ENCODE results near the gene BTN3A1. TPM values are rescaled to one million over a fixed set of nuclear protein-coding genes. Genes with fewer than 3 reads are reported as not detected.

BTN3A1 gene
- total and polyA plus RNA-seq, 2 of the 13 experiments (the other 11 are each of a cell fraction or from before 2014, with no cell fraction given): 13.3 to 14.0 TPM

DNA sequence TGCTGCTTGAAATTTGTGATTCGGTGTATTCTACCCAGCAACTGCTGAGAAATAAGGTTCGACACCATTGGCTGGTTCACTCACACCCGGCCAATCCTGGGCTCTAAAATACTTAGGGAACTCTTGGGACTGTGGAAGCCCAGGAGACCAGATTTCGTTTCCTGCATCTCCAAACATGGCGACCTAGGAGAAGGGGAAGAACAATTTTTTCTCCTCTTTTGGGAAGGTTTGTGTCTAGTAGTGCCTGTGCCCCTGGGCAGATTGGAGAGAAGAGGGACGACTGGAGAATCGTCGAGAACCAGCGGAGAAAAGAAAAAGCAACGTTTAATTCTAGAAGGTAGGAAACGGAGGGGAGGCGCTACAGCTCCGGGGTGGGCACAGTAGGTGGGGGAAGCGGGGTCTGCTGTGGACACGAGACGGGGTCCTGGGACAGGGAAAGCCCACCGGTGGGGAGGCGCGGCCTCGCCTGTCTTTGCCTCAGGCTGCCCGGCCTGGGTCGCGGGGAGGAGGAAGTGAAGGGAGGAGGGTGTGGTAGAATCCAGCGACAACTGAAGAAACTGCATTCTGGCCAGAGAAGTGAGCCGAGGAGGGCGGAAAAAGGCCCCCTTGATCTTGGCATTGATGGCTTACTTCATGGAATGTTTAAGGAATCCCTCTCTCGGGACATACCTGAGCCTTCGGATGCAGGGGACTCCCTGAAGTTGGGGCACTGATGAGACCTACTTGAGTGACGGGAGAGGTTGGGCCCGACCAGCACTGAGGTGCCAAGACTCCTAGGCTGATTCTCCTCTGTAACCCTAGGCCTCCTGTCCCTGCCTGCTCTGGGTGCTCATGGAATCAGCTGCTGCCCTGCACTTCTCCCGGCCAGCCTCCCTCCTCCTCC lies 56.0 kb downstream of the BTN3A1 start, which contains the start of gene BTN2A1 (continued):
- TF ChIP-seq, protein P1, sequence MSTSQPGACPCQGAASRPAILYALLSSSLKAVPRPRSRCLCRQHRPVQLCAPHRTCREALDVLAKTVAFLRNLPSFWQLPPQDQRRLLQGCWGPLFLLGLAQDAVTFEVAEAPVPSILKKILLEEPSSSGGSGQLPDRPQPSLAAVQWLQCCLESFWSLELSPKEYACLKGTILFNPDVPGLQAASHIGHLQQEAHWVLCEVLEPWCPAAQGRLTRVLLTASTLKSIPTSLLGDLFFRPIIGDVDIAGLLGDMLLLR (CRISPR knock-in tag; IDR thresholded peaks at IDR 0.05): no peak
- TF ChIP-seq ZNF446 (CRISPR knock-in tag; IDR thresholded peaks at IDR 0.05) (no peak), SMAD3 (CRISPR knock-in tag; IDR thresholded peaks at IDR 0.05) (no peak), KLF12 (CRISPR knock-in tag; IDR thresholded peaks at IDR 0.05; ENCODE audit: borderline replicate concordance) (0 out of 2 replicates have a peak, but pooled peaks have one; percentile 19), ZNF160 (CRISPR knock-in tag; IDR thresholded peaks at IDR 0.05) (no peak), IKZF4 (CRISPR knock-in tag; IDR thresholded peaks at IDR 0.05; ENCODE audit: borderline replicate concordance, low read depth, not compliant biosample characterization) (no peak), ZNF619 (CRISPR knock-in tag; IDR thresholded peaks at IDR 0.05) (0 out of 2 replicates have a peak, but pooled peaks have one; percentile 52), ZNF430 (CRISPR knock-in tag; IDR thresholded peaks at IDR 0.05) (no peak), ZNF713 (CRISPR knock-in tag; IDR thresholded peaks at IDR 0.05) (no peak), SPEN (CRISPR knock-in tag; IDR thresholded peaks at IDR 0.05; ENCODE audit: low read depth) (0 out of 2 replicates have a peak, but pooled peaks have one; percentile 39), SOX5 (CRISPR knock-in tag; IDR thresholded peaks at IDR 0.05; ENCODE audit: borderline replicate concordance) (no peak), ADNP (CRISPR knock-in tag; IDR thresholded peaks at IDR 0.05) (no peak), MYC (CRISPR knock-in tag; IDR thresholded peaks at IDR 0.05; ENCODE audit: borderline replicate concordance) (0 out of 2 replicates have a peak, but pooled peaks have one; percentile 46), ZNF558 (CRISPR knock-in tag; IDR thresholded peaks at IDR 0.05; ENCODE audit: borderline replicate concordance) (no peak), ZNF790 (CRISPR knock-in tag; IDR thresholded peaks at IDR 0.05; ENCODE audit: borderline replicate concordance) (no peak), FOXA1 (IDR thresholded peaks at IDR 0.05) (no peak), FOXA1 (CRISPR knock-in tag; IDR thresholded peaks at IDR 0.05) (no peak), SYNCRIP (IDR thresholded peaks at IDR 0.05; ENCODE audit: insufficient read depth, low read depth, low read length) (no peak), NKX3-1 (CRISPR knock-in tag; IDR thresholded peaks at IDR 0.05) (0 out of 2 replicates have a peak, but pooled peaks have one; percentile 28)
- TF ChIP-seq, protein P2, sequence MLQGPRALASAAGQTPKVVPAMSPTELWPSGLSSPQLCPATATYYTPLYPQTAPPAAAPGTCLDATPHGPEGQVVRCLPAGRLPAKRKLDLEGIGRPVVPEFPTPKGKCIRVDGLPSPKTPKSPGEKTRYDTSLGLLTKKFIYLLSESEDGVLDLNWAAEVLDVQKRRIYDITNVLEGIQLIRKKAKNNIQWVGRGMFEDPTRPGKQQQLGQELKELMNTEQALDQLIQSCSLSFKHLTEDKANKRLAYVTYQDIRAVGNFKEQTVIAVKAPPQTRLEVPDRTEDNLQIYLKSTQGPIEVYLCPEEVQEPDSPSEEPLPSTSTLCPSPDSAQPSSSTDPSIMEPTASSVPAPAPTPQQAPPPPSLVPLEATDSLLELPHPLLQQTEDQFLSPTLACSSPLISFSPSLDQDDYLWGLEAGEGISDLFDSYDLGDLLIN (CRISPR knock-in tag; IDR thresholded peaks at IDR 0.05; ENCODE audit: borderline replicate concordance): no peak
- TF ChIP-seq, protein P3, sequence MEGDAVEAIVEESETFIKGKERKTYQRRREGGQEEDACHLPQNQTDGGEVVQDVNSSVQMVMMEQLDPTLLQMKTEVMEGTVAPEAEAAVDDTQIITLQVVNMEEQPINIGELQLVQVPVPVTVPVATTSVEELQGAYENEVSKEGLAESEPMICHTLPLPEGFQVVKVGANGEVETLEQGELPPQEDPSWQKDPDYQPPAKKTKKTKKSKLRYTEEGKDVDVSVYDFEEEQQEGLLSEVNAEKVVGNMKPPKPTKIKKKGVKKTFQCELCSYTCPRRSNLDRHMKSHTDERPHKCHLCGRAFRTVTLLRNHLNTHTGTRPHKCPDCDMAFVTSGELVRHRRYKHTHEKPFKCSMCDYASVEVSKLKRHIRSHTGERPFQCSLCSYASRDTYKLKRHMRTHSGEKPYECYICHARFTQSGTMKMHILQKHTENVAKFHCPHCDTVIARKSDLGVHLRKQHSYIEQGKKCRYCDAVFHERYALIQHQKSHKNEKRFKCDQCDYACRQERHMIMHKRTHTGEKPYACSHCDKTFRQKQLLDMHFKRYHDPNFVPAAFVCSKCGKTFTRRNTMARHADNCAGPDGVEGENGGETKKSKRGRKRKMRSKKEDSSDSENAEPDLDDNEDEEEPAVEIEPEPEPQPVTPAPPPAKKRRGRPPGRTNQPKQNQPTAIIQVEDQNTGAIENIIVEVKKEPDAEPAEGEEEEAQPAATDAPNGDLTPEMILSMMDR (CRISPR knock-in tag; IDR thresholded peaks at IDR 0.05): peak; percentile 57
- TF ChIP-seq, protein P4, sequence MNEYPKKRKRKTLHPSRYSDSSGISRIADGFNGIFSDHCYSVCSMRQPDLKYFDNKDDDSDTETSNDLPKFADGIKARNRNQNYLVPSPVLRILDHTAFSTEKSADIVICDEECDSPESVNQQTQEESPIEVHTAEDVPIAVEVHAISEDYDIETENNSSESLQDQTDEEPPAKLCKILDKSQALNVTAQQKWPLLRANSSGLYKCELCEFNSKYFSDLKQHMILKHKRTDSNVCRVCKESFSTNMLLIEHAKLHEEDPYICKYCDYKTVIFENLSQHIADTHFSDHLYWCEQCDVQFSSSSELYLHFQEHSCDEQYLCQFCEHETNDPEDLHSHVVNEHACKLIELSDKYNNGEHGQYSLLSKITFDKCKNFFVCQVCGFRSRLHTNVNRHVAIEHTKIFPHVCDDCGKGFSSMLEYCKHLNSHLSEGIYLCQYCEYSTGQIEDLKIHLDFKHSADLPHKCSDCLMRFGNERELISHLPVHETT (CRISPR knock-in tag; conservative IDR thresholded peaks at IDR 0.05): no peak
- TF ChIP-seq, protein P5, sequence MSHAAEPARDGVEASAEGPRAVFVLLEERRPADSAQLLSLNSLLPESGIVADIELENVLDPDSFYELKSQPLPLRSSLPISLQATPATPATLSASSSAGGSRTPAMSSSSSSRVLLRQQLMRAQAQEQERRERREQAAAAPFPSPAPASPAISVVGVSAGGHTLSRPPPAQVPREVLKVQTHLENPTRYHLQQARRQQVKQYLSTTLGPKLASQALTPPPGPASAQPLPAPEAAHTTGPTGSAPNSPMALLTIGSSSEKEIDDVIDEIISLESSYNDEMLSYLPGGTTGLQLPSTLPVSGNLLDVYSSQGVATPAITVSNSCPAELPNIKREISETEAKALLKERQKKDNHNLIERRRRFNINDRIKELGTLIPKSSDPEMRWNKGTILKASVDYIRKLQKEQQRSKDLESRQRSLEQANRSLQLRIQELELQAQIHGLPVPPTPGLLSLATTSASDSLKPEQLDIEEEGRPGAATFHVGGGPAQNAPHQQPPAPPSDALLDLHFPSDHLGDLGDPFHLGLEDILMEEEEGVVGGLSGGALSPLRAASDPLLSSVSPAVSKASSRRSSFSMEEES (CRISPR knock-in tag; IDR thresholded peaks at IDR 0.05): no peak
- TF ChIP-seq, protein P6, sequence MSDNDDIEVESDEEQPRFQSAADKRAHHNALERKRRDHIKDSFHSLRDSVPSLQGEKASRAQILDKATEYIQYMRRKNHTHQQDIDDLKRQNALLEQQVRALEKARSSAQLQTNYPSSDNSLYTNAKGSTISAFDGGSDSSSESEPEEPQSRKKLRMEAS (IDR thresholded peaks at IDR 0.05): peak; percentile 39
